ENCODE results near the gene CD276.

CD276 gene

DNA sequence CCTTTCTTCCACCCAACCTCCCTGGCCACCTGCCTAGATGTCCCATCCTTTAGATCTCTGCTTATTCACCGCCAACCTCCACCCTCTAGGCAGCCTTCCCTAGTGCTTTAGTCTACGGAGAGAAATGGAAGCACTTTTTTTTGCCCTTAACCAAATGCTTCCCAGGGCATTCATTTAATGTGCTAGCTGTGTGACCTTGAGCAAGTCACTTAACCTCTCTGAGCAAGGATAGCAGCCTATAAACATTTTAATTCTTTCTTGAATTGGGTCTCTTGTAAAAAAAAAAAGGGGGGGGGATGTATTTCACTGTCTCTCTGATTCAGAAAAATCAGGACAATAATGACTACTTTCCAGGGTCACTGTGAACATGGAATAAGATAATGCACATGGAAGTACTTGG lies 72.2 kb downstream of the CD276 start:
- Histone ChIP-seq H3K27ac (ENCODE audit: low read length) (no peak overlapping the region), H3K9me3 (ENCODE audit: insufficient read depth, low read length) (no peaks in the 10 kb centered on the region), H3K9ac (ENCODE audit: low read length) (no peak overlapping the region), H3K27me3 (ENCODE audit: low read depth, low read length) (peaks cover 42% of the 10 kb centered on the region), H3K79me2 (ENCODE audit: low read length) (no peaks in the 10 kb centered on the region), H2AFZ (ENCODE audit: low read depth, low read length) (no peak overlapping the region), H3K4me3 (ENCODE audit: low read length) (no peak overlapping the region), H3K4me1 (ENCODE audit: low read length) (peaks cover 7% of the 10 kb centered on the region), H3K4me2 (ENCODE audit: low read length) (no peak overlapping the region), H4K20me1 (ENCODE audit: insufficient read depth, low read length) (no peaks in the 10 kb centered on the region), H3K36me3 (replicated peaks; ENCODE audit: low read depth, low read length) (no peaks in the 10 kb centered on the region)
- no peak for TF ChIP-seq EZH2phosphoT487 (IDR thresholded peaks at IDR 0.05; ENCODE audit: low read depth)
- TF ChIP-seq, protein P1, sequence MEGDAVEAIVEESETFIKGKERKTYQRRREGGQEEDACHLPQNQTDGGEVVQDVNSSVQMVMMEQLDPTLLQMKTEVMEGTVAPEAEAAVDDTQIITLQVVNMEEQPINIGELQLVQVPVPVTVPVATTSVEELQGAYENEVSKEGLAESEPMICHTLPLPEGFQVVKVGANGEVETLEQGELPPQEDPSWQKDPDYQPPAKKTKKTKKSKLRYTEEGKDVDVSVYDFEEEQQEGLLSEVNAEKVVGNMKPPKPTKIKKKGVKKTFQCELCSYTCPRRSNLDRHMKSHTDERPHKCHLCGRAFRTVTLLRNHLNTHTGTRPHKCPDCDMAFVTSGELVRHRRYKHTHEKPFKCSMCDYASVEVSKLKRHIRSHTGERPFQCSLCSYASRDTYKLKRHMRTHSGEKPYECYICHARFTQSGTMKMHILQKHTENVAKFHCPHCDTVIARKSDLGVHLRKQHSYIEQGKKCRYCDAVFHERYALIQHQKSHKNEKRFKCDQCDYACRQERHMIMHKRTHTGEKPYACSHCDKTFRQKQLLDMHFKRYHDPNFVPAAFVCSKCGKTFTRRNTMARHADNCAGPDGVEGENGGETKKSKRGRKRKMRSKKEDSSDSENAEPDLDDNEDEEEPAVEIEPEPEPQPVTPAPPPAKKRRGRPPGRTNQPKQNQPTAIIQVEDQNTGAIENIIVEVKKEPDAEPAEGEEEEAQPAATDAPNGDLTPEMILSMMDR (IDR thresholded peaks at IDR 0.05; ENCODE audit: low read depth, low read length), result no peak

DNA sequence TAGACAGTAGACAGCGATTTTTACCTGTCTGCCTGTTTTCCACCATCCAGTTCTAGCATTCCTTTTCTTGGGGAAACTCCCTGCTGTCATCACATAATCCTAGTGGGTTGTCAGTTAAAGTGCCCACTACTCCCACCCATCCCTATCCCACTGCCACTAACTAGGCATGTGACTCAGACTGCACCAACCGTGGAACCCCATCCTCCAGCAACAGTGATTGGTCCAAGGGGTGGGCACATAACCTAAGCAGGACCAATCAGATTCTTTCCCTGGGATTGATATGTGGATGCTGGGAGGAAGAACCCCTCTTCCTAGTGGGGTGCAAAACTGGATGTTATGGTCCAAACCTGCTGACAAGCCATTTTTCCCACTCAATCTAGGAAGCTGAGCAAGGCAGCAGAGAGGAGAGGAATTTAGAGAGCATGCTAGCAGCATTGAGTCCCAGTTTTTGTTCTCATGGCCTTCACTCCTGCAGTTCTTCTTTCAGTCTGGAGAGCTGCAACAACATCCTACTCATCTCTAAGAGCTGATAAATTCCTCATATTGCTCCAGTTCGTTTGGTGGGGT lies 72.8 kb downstream of the CD276 start:
- H3K27ac ChIP-seq (ENCODE audit: low read length), result no peak overlapping the region
- no peaks in the 10 kb centered on the region for H3K36me3 ChIP-seq (replicated peaks; ENCODE audit: low read depth, low read length)
- TF ChIP-seq EZH2phosphoT487 (IDR thresholded peaks at IDR 0.05; ENCODE audit: low read depth), result no peak
- TF ChIP-seq, protein P1 (IDR thresholded peaks at IDR 0.05; ENCODE audit: low read depth, low read length), result no peak
- H3K4me3 ChIP-seq (ENCODE audit: low read length), result no peak overlapping the region
- no peak overlapping the region for H3K9ac ChIP-seq (ENCODE audit: low read length)
- no peaks in the 10 kb centered on the region for H3K9me3 ChIP-seq (ENCODE audit: insufficient read depth, low read length)
- H3K27me3 ChIP-seq (ENCODE audit: low read depth, low read length), result peaks cover 48% of the 10 kb centered on the region
- peaks cover 7% of the 10 kb centered on the region for H3K4me1 ChIP-seq (ENCODE audit: low read length)
- no peak overlapping the region for H2AFZ ChIP-seq (ENCODE audit: low read depth, low read length)
- H4K20me1 ChIP-seq (ENCODE audit: insufficient read depth, low read length), result no peaks in the 10 kb centered on the region
- no peak overlapping the region for H3K4me2 ChIP-seq (ENCODE audit: low read length)
- no peaks in the 10 kb centered on the region for H3K79me2 ChIP-seq (ENCODE audit: low read length)

DNA sequence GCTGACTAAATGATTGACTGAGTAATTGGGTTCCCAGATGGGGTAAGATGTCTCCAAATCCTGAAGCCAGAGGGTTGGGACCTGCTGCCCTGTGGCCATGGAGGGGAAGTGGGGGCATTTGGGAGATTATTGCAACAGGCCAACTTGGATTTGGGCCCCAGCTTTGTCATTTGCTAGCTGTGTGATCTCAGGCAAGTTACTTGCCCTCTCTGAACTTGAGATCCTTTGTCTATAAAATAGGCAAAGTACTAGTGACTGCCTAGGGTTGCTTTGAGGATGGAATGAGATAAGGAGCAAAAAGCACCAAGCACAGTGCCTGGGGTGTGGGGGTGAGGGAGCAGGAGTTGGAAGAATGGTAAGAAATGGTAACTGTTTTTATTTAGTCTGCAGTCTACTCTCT lies 73.4 kb downstream of the CD276 start:
- Histone ChIP-seq H3K4me2 (ENCODE audit: low read length) (no peak overlapping the region), H3K9me3 (ENCODE audit: insufficient read depth, low read length) (no peaks in the 10 kb centered on the region), H3K36me3 (replicated peaks; ENCODE audit: low read depth, low read length) (no peaks in the 10 kb centered on the region), H2AFZ (ENCODE audit: low read depth, low read length) (no peak overlapping the region), H4K20me1 (ENCODE audit: insufficient read depth, low read length) (no peaks in the 10 kb centered on the region), H3K27me3 (ENCODE audit: low read depth, low read length) (peaks cover 54% of the 10 kb centered on the region), H3K9ac (ENCODE audit: low read length) (no peak overlapping the region), H3K27ac (ENCODE audit: low read length) (no peak overlapping the region), H3K4me1 (ENCODE audit: low read length) (peaks cover 7% of the 10 kb centered on the region), H3K79me2 (ENCODE audit: low read length) (no peaks in the 10 kb centered on the region), H3K4me3 (ENCODE audit: low read length) (no peak overlapping the region)
- TF ChIP-seq, protein P1 (IDR thresholded peaks at IDR 0.05; ENCODE audit: low read depth, low read length), result no peak
- no peak for TF ChIP-seq EZH2phosphoT487 (IDR thresholded peaks at IDR 0.05; ENCODE audit: low read depth)

DNA sequence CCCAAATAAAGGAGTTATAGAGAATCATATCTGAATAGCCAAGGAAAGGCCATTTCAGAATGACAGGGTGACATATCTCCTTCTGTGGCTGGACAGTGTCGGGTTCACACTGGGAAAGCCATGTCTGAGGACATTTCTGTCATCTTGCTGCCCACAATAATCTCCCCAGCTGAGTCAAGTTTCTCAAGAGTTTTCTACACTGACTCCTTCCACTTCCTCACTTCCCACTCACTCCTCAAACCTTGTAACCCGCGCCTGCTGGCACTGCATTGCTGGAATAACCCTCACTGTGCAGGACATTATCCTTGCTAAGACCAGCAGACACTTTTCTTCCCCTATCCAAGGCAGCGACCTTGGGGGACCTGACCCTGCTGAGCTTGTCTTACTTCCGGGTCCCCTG lies 74.3 kb downstream of the CD276 start:
- no peak overlapping the region for H3K4me3 ChIP-seq (ENCODE audit: low read length)
- H2AFZ ChIP-seq (ENCODE audit: low read depth, low read length), result no peak overlapping the region
- H3K9ac ChIP-seq (ENCODE audit: low read length), result no peak overlapping the region
- H3K27ac ChIP-seq (ENCODE audit: low read length), result no peak overlapping the region
- no peaks in the 10 kb centered on the region for H4K20me1 ChIP-seq (ENCODE audit: insufficient read depth, low read length)
- H3K36me3 ChIP-seq (replicated peaks; ENCODE audit: low read depth, low read length), result no peaks in the 10 kb centered on the region
- no peak overlapping the region for H3K4me2 ChIP-seq (ENCODE audit: low read length)
- peaks cover 54% of the 10 kb centered on the region for H3K27me3 ChIP-seq (ENCODE audit: low read depth, low read length)
- no peaks in the 10 kb centered on the region for H3K9me3 ChIP-seq (ENCODE audit: insufficient read depth, low read length)
- TF ChIP-seq, protein P1 (IDR thresholded peaks at IDR 0.05; ENCODE audit: low read depth, low read length), result no peak
- TF ChIP-seq EZH2phosphoT487 (IDR thresholded peaks at IDR 0.05; ENCODE audit: low read depth), result no peak
- peaks cover 7% of the 10 kb centered on the region for H3K4me1 ChIP-seq (ENCODE audit: low read length)
- H3K79me2 ChIP-seq (ENCODE audit: low read length), result no peaks in the 10 kb centered on the region
